Ishikawa (cell line): ENCODE results near the gene GRM5.

Experiments
- CEBPB ChIP-seq: IDR thresholded peaks from 2 replicates; pipeline ENCODE4 v1.6.1; 2012
- CREB1 ChIP-seq: IDR thresholded peaks from 2 replicates; pipeline ENCODE4 v1.6.1; 2012; ENCODE audit warnings: low read depth
- EGR1 ChIP-seq: IDR thresholded peaks from 2 replicates; pipeline ENCODE4 v1.6.1; 2012
- EP300 ChIP-seq: IDR thresholded peaks from 2 replicates; pipeline ENCODE4 v1.6.1; 2012; ENCODE audit warnings: borderline replicate concordance
- FOXM1 ChIP-seq: IDR thresholded peaks from 2 replicates; pipeline ENCODE4 v1.6.1; 2012; ENCODE audit warnings: low read depth, borderline replicate concordance
- NFIC ChIP-seq: IDR thresholded peaks from 2 replicates; pipeline ENCODE4 v1.6.1; 2012
- RAD21 ChIP-seq: IDR thresholded peaks from 2 replicates; pipeline ENCODE4 v1.6.1; 2012; ENCODE audit warnings: low read depth
- TAF1 ChIP-seq: IDR thresholded peaks from 2 replicates; pipeline ENCODE4 v1.6.1; 2012; ENCODE audit warnings: low read depth, mild to moderate bottlenecking
- TCF12 ChIP-seq: IDR thresholded peaks from 2 replicates; pipeline ENCODE4 v1.6.1; 2012; ENCODE audit warnings: low read depth
- TEAD4 ChIP-seq: IDR thresholded peaks from 2 replicates; pipeline ENCODE4 v1.6.1; 2012
- YY1 ChIP-seq: IDR thresholded peaks from 2 replicates; pipeline ENCODE4 v1.6.1; 2012; ENCODE audit warnings: low read depth
- ZBTB7A ChIP-seq: IDR thresholded peaks from 2 replicates; pipeline ENCODE4 v1.6.1; 2012; ENCODE audit warnings: low read depth
- TF ChIP-seq, protein P1 (sequence below): IDR thresholded peaks from 2 replicates; pipeline ENCODE4 v1.6.1; 2012
- TF ChIP-seq, protein P2 (sequence below): IDR thresholded peaks from 2 replicates; pipeline ENCODE4 v1.6.1; 2012; ENCODE audit warnings: low read depth, mild to moderate bottlenecking
- TF ChIP-seq, protein P3 (sequence below): IDR thresholded peaks from 2 replicates; pipeline ENCODE4 v1.6.1; 2012

Gene GRM5

DNA sequence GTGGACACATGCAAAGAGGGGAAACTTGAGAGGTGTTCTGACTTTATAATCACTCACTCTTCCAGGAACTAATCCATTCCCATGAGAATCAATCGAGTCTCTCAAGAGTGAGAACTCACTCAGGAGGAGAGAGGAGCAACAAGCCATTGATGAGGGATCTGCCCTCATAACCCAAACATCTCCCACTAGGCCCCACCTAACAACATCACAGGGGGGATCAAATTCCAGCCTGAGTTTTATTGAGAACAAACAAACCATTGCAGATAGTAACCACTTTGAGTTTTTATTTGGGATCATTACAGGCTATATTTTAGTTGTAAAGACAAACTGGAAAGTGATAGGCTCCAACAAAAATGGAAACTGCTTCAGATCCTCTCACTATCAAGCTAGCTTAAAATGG, 399.4 kb downstream of the GRM5 start:
- no peak for TF ChIP-seq CEBPB
- no peak for TF ChIP-seq ZBTB7A
- TF ChIP-seq, protein P1, sequence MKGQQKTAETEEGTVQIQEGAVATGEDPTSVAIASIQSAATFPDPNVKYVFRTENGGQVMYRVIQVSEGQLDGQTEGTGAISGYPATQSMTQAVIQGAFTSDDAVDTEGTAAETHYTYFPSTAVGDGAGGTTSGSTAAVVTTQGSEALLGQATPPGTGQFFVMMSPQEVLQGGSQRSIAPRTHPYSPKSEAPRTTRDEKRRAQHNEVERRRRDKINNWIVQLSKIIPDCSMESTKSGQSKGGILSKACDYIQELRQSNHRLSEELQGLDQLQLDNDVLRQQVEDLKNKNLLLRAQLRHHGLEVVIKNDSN: no peak

DNA sequence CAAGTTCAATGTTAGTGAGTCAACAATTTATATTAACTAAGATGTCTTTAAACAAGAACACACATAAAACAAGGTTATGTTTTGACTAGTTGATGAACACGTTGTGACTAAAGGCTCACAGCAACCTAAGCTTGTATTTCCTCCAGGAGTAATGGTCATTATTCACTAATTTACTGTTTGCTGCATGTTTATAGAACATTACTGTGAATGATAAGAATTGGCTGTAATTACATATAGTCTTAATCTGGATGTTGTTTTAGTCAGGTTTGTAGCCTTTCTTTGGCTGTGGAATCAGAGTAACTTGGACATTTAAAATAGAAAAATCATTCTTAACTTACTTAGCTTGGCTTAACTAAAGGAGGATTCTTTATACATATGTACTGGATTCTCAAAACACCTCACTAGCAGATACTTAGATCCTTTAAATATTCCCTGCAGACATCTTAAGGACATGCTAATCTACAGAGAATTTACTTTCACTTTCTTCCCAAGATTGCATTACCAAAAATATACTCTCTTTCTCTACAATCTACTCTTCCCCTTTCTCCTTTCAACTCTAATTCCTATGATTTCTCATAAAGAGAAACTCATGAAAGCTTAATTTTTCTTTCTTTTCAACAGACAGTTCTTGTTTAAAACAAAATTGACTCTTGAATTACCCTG, 408.6 kb downstream of the GRM5 start:
- TF ChIP-seq, protein P2, sequence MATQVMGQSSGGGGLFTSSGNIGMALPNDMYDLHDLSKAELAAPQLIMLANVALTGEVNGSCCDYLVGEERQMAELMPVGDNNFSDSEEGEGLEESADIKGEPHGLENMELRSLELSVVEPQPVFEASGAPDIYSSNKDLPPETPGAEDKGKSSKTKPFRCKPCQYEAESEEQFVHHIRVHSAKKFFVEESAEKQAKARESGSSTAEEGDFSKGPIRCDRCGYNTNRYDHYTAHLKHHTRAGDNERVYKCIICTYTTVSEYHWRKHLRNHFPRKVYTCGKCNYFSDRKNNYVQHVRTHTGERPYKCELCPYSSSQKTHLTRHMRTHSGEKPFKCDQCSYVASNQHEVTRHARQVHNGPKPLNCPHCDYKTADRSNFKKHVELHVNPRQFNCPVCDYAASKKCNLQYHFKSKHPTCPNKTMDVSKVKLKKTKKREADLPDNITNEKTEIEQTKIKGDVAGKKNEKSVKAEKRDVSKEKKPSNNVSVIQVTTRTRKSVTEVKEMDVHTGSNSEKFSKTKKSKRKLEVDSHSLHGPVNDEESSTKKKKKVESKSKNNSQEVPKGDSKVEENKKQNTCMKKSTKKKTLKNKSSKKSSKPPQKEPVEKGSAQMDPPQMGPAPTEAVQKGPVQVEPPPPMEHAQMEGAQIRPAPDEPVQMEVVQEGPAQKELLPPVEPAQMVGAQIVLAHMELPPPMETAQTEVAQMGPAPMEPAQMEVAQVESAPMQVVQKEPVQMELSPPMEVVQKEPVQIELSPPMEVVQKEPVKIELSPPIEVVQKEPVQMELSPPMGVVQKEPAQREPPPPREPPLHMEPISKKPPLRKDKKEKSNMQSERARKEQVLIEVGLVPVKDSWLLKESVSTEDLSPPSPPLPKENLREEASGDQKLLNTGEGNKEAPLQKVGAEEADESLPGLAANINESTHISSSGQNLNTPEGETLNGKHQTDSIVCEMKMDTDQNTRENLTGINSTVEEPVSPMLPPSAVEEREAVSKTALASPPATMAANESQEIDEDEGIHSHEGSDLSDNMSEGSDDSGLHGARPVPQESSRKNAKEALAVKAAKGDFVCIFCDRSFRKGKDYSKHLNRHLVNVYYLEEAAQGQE: no peak
- no peak for TF ChIP-seq NFIC
- no peak for TF ChIP-seq ZBTB7A
- TF ChIP-seq EGR1: no peak
- no peak for TF ChIP-seq EP300
- no peak for TF ChIP-seq RAD21
- TF ChIP-seq, protein P1: no peak
- TF ChIP-seq YY1: no peak
- TF ChIP-seq TCF12: no peak
- no peak for TF ChIP-seq FOXM1
- no peak for TF ChIP-seq CEBPB

DNA sequence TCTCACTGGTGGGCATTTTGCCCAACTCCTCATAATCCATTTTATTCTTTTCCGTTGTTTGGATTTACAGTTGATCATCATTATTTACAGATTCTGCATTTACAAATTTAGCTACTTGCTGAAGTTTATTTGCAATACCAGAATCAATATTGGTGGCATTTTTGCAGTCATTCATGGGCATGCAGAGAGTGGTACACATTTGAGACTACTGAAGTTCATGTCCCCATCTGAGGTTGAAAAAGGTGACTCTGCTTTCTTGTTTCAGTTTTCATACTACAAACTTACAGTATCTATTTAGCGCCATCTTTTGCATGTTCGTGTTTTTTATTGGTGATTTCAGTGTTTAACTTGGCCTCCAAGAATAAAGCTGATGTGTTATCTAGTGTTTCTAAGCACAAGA, 409.5 kb downstream of the GRM5 start:
- TF ChIP-seq RAD21: no peak
- TF ChIP-seq FOXM1: no peak
- TF ChIP-seq EGR1: no peak
- TF ChIP-seq, protein P3, sequence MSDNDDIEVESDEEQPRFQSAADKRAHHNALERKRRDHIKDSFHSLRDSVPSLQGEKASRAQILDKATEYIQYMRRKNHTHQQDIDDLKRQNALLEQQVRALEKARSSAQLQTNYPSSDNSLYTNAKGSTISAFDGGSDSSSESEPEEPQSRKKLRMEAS: no peak
- TF ChIP-seq TCF12: no peak
- no peak for TF ChIP-seq YY1
- TF ChIP-seq CEBPB: no peak
- TF ChIP-seq CREB1: no peak
- no peak for TF ChIP-seq EP300
- TF ChIP-seq, protein P2: no peak
- no peak for TF ChIP-seq TEAD4
- TF ChIP-seq ZBTB7A: no peak
- TF ChIP-seq TAF1: no peak
- TF ChIP-seq NFIC: no peak
- TF ChIP-seq, protein P1: no peak

DNA sequence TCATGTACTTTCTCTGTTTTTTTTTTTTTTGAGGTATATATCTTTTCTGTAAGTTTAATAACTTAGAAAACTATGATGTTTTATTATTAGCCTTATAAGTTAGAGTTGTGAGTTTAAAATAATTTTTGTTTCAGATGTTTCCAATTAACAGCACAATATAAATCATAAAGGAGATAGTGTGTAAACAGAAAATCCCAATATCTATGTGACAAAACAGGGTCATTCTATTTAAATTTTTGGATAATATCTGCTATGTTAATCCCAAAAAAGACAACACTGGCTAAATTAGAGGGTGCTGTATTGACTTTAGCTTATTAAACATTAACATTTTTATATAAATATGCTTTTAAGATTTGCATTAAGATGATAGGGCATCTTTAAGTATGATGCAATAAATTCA, 410.1 kb downstream of the GRM5 start:
- TF ChIP-seq EP300 (no peak), TEAD4 (no peak), NFIC (no peak), RAD21 (no peak), FOXM1 (no peak), CEBPB (no peak), YY1 (no peak), TCF12 (no peak)
- TF ChIP-seq, protein P1: no peak

DNA sequence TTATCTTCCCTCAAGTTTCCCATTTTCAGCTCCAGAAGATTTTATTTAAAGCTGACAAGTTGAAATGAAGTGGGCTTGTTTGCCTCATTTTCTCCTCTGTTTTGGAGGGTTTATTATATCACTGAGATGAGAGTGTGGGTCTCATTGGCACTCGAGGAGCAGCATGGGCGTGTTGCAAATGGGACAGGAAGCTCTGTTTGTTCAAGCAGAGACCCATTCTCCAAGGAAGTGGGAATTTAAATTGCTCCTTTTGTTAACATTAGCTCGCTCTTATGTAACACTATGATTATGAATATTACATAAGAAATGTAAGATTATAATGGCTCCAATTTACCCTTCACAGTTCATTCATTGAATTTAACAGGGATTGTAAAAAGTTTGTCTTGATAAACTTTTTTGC, 410.6 kb downstream of the GRM5 start:
- TF ChIP-seq YY1 (no peak), TEAD4 (no peak), FOXM1 (no peak), NFIC (no peak), CEBPB (no peak), TAF1 (no peak), EGR1 (no peak), RAD21 (no peak), CREB1 (no peak), EP300 (no peak), ZBTB7A (no peak), TCF12 (no peak)
- TF ChIP-seq, protein P3: no peak
- TF ChIP-seq, protein P2: no peak
- TF ChIP-seq, protein P1: no peak
